HUDEP-2 (cell line): Measurements from ENCODE around the gene HES7.

Experiments
- DNase-seq, 76 experiments: peaks; one replicate each; lab custom pipeline; 2025; ENCODE audit not compliant: unreplicated experiment in 76 of 76; lab: John Stamatoyannopoulos, UW

The HES7 gene

DNA sequence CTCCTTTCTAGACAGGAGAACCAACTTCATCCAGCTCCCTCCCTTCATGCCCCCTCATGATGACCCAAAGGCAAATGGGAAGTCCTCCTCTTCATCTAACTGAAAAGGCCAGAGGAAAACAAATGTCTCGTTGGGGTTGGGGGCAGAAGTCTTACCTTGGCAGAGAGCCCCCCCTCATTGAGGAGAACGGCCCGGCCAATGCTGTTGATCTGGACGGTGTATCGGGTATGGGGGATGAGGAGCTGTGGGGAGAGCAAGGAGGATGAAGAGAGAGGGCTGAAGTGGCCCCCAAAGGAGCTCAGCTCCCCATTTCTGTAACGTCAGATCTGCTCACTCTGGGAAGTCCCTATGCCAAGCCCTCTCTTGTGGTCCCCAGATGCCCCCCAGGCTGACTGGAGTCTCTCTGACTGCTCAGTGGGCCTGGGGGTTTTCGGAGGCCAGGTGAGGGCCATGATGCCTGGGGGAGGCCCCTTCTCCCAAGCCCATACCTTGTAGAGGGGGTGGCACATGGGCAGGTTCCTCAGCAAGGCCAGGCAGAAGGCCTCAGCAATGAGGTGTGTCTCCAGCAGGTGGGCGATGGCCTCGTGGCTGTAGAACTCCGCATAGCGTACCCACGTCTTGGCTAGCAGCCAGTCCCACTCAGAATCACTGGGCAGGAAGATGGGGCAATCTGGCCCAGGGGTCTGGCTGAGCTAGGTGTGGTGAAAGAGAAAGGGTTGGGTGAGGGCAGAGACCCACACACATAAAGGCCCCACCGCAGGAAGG lies 47.2 kb downstream of the HES7 start:
- DNase-seq = no peak

DNA sequence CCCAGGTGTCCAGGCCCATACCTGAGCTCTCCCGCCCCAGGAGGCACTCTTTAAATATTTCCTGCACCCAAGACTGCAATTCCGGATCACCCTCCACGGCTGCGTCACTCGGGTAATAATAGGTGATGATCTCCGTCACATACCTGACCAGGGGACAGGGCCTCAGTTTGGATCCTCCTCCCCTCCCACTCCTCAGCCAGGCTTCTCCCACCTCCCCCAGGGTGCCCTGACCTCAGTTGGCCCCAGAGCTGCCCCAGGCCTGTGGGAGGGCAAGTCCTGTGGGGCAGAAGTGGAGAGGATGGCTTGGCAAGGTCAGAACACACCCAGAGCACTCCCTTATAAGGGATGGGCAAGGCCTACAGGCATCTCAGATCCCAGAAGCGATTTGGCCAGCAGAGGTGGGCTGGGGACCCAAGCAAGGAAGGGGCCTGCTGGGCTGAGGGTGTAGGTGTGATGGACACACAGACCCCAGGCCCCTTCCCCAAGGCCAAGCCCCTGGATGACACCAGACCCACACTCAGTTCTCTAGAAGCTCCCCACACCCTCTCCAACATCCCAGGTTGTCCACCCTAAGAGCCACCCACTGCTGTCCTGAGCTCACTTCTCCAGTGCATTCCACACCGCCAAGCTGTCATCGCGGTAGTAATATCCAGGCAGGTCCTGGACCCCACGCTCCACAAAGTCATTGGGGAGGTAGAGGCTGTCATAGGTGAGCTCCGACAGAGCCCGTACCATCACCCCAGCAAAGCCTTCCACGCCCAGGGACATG lies 48.1 kb downstream of the HES7 start:
- no peak for DNase-seq

DNA sequence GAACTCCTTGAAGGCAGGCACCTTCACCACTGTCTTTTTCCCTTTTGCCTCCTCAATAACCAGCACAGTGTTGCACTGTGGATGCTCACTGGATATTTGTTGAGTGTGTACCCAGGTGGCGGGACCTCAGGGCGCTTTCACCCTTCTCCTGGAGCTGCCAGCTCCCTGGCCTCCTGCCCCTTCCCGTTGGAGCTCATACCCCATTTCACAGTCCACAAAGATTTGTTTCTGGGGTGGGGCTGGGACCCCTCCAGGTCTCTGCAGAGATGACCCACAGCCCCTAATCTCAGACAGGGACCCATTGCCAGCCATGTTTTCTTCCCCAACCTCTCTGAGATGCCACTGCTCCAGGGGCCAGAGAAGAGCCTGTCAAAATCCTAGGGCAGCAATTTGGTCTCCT lies 48.8 kb downstream of the HES7 start:
- no peak for DNase-seq

DNA sequence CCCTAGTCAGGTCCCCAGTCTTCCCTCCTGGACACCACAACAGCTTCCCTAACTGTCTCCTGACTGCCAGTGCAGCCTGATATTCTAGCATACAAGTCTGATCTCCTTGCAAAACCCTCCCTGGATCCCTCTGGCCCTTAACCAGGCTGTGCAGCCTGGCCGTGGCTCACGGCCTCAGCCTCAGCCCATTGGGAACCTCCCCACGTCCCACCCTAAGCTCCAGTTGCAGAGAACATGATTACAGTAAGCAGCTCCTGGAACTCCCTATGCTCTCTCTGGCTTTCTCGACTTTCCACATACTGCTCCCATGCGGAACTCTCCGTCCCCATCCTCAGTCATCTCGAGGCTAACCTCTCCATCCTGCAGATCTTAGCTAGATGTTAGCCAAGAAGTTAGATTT lies 49.4 kb downstream of the HES7 start:
- DNase-seq = no peak

DNA sequence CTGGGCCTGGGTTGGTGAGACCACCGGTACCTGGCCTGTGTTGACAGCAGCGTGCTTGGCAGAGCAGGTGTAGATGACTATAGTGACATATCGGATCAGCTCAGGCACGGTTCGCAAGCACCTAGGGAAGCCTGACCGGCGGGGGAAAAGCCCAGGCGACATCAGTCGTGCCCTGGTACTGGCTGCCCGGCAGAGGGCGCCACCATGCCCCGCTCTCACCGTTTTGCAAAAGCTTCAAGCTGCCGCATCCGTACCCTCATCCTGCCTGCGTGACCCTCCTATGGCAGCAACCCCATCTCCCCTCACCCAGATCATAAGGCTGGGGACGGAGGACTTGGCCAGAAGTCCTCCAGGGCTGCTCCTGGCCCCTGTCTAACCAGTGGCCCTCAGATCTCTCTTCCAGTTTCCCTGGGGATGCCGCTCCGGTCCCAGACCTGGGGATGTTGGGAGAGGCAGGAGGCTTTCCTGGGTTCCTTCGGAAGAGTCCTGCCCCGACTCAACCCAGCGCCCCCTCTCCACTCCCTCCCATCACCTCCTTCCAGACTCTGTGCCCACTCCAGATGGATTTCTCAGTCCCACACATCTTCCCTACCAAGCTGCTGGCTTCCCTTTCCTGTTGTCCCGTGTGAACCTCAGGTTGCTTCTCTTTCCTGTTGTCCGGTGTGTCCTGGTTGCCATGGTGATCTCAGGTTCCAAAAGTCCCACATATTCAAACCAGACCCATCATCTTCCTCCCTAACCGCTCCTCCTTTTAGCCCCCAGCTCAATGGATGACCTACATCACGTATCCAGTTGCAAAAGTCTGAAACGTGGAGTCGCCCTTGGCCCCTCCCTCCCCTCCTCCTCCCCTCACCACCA lies 50.0 kb downstream of the HES7 start:
- DNase-seq = peak in 56 of 76 experiments; percentile 5 to 76 (median 54)

DNA sequence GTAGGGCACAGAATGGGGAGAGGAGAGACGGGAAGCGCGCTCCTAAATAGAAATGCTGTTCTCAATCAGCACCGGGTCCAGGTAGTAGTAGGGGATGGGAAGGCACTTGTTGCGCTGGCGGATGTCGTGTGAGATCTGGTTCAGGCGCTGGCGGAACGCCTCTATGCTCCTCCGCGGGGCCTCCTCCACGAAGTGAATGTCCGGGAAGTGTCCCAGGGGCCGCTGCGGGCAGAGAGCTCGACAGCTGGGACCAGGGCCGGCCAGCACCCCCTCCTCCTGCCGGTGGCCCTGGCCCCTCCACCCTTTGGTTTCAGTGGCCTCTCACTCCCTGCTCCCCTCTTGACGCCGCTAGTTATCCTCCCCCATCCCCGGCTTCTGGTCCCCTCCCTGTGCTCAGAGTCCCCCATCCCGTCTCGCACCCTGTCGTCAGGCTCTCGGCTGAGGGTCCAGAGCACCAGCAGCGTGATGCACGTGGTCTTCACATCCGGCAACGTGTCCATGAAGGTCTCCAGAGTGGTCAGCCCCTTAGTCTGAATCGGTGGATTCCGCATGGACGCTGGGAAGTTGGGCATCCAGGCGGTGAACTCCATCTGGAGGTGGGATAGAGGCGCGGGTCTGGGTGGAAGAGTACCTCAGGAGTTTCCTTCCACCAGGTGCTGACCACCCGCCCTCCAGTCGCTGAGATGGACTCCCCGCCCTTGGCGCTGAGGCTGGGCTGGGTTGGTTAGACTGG lies 51.0 kb downstream of the HES7 start:
- DNase-seq = no peak

DNA sequence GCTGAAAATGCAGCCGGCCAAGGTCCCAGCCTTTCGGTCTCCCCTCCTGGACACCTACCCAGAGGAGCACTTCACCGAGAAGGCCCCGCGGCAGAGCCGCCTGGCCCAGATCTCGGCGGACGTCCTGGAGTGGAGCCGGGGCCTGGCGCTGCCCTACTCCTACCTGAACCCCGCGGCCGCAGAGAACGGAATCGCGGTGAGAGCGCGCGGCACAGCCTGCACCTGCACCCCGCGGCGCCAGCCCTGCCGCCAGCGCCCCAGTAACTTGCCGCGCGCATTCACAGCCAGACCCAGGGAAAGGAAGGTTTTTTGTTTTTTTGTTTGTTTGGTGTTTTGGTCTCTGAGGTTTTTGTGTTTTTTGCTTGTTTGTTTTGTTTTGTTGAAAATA lies 51.6 kb downstream of the HES7 start:
- no peak for DNase-seq

DNA sequence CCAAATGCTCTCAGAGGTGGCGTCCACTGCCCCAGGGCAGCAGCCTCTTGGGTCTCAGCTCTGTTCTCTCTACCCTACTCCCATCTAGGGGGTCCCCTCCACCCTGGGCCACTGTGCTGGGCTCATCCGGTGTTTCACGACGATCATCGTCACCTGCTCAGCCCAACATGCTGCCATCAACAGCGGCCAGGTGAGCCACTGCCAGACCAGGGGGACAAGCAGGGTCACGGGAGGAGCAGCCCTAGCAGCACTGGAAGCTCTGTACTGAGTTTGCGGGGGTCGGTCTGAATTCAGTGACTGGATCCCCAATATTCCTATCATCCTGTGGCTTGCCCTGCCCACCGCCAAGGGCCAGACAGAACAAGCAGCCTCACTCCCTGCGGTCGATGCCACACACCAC lies 52.4 kb downstream of the HES7 start:
- DNase-seq = no peak
